Endothelial cell of umbilical vein (primary cell): Measurements from ENCODE around the gene CNP. TPM values are rescaled to one million over a fixed set of nuclear protein-coding genes. Genes with fewer than 3 reads are reported as not detected.

Source experiments
- BruUV-seq: library from RNA; stranded (reverse); fragments of 400-500 nt; replicated peaks from 2 replicates; lab custom pipeline; 2021; lab: Mats Ljungman, UMichigan
- CTCF ChIA-PET: fragments of 300-600, 350-600 bp; sonication (Branson Sonifier 250); formaldehyde crosslinking; loops from one replicate; lab custom pipeline; 2021; ENCODE audit warnings: antibody characterized with exemption, inconsistent platforms; lab: Charles Lee
- POLR2A ChIA-PET: fragments of 300-600, 350-600 bp; sonication (Branson Sonifier 250); formaldehyde crosslinking; loops from one replicate; lab custom pipeline; 2021; ENCODE audit warnings: antibody characterized with exemption, inconsistent platforms; lab: Charles Lee
- DNase-seq: peaks from one replicate; pipeline ENCODE4 v3.0.0-alpha.2; 2011; ENCODE audit warnings: low read depth, low spot score
- FAIRE-seq: peaks from 2 replicates; lab custom pipeline; 2011; peaks lifted over from hg19 to GRCh38; lab: Jason Lieb, UNC
- H2AFZ ChIP-seq: 2 replicates; pipeline ENCODE4 v1.6.0; 2012; ENCODE audit warnings: low read depth, low read length, control low read depth, inconsistent platforms
- H3K27ac ChIP-seq: 2 replicates; pipeline ENCODE4 v1.5.1; 2011; ENCODE audit warnings: low read depth, mild to moderate bottlenecking, control low read depth, low read length, moderate library complexity; ENCODE audit not compliant: insufficient read depth
- H3K27me3 ChIP-seq, 2 experiments: 2 replicates each; pipeline versions ENCODE4 v1.6.0 to v1.6.1; 2011; ENCODE audit warnings: low read length in 2 of 2, mixed read lengths in 1 of 2; ENCODE audit not compliant: control insufficient read depth in 2 of 2, insufficient read depth in 2 of 2
- H3K36me3 ChIP-seq, 2 experiments: 2 replicates in 1 of 2; 3 replicates in 1 of 2; pipeline ENCODE4 v1.5.1; 2011; ENCODE audit warnings: low read length in 2 of 2, mild to moderate bottlenecking in 1 of 2, moderate library complexity in 1 of 2; ENCODE audit not compliant: control insufficient read depth in 2 of 2, insufficient read depth in 2 of 2; ENCODE audit errors: extremely low read depth in 1 of 2
- H3K4me1 ChIP-seq: 3 replicates; pipeline ENCODE4 v1.5.1; 2011; ENCODE audit warnings: mild to moderate bottlenecking, low read length; ENCODE audit not compliant: control insufficient read depth, insufficient read depth; ENCODE audit errors: extremely low read depth
- H3K4me2 ChIP-seq: 2 replicates; pipeline ENCODE4 v1.6.1; 2011; ENCODE audit warnings: low read length, control low read depth, mixed read lengths; ENCODE audit not compliant: insufficient read depth
- H3K4me3 ChIP-seq, 3 experiments: fragments of 200-600 bp in 1 of 3; sonication (generic), shearing (Covaris generic) in 1 of 3; replicated peaks in 1 of 3; 2 replicates each; pipeline ENCODE4 v1.5.1; 2011 to 2016; ENCODE audit warnings: control low read depth in 3 of 3, low read length in 3 of 3, mild to moderate bottlenecking in 2 of 3, inconsistent platforms in 1 of 3, low read depth in 1 of 3, moderate library complexity in 1 of 3; ENCODE audit not compliant: insufficient read depth in 1 of 3
- H3K79me2 ChIP-seq: 2 replicates; pipeline ENCODE4 v1.6.0; 2012; ENCODE audit warnings: low read length, inconsistent platforms; ENCODE audit not compliant: control insufficient read depth, insufficient read depth
- H3K9ac ChIP-seq: replicated peaks from 2 replicates; pipeline ENCODE3; 2011; ENCODE audit warnings: low read length, control low read depth; ENCODE audit not compliant: insufficient read depth; ENCODE audit errors: extremely low read depth
- H3K9me1 ChIP-seq: replicated peaks from 3 replicates; pipeline ENCODE4 v1.6.0; 2011; ENCODE audit warnings: mild to moderate bottlenecking, low read length; ENCODE audit not compliant: control insufficient read depth, insufficient read depth; ENCODE audit errors: extremely low read depth
- H3K9me3 ChIP-seq: replicated peaks from 2 replicates; pipeline ENCODE4 v1.5.1; 2012; ENCODE audit warnings: low read length, inconsistent platforms; ENCODE audit not compliant: control insufficient read depth, insufficient read depth
- H4K20me1 ChIP-seq: replicated peaks from 2 replicates; pipeline ENCODE3; 2011; ENCODE audit warnings: mild to moderate bottlenecking, low read length; ENCODE audit not compliant: control insufficient read depth, insufficient read depth; ENCODE audit errors: extremely low read depth
- EZH2 ChIP-seq: IDR thresholded peaks from 2 replicates; pipeline ENCODE4 v1.6.1; 2012; ENCODE audit warnings: borderline replicate concordance, low read depth, mild to moderate bottlenecking, moderate library complexity, low read length, inconsistent platforms; ENCODE audit not compliant: severe bottlenecking
- FOS ChIP-seq: IDR thresholded peaks from 2 replicates; pipeline ENCODE4 v1.6.1; 2011; ENCODE audit warnings: mild to moderate bottlenecking, low read length, moderate library complexity, borderline replicate concordance; ENCODE audit not compliant: insufficient read depth
- GATA2 ChIP-seq: IDR thresholded peaks from 2 replicates; pipeline ENCODE4 v1.7.0; 2011; ENCODE audit warnings: low read depth, mild to moderate bottlenecking, moderate library complexity, mixed read lengths, low read length; ENCODE audit not compliant: insufficient read length, insufficient read depth
- JUN ChIP-seq: IDR thresholded peaks from 2 replicates; pipeline ENCODE4 v1.6.1; 2011; ENCODE audit warnings: borderline replicate concordance, low read depth; ENCODE audit not compliant: insufficient read length, insufficient read depth
- MYC ChIP-seq: IDR thresholded peaks from one replicate; pipeline ENCODE4 v1.6.1; 2011; ENCODE audit warnings: mild to moderate bottlenecking, low read depth, low read length
- POLR2A ChIP-seq: IDR thresholded peaks from 2 replicates; pipeline ENCODE4 v1.6.1; 2012; ENCODE audit warnings: low read depth, mild to moderate bottlenecking, control low read depth, low read length
- POLR2AphosphoS5 ChIP-seq: IDR thresholded peaks from 2 replicates; pipeline ENCODE4 v1.6.1; 2012; ENCODE audit warnings: low read depth, mild to moderate bottlenecking, control low read depth, low read length, moderate library complexity; ENCODE audit not compliant: insufficient read depth
- dilution Hi-C: fragments of 300-500 bp; cut with MboI; formaldehyde crosslinking; loops from one replicate; pipeline ENCODE4 v1.15.0; 2019; ENCODE audit warnings: low sequenced_read_pairs; ENCODE audit not compliant: extremely low pct_ligation_motif_present
- intact Hi-C: fragments of 100-400 bp; cut with micrococcal nuclease; formaldehyde crosslinking; loops from one replicate; pipeline ENCODE4 v1.10.0; 2022
- polyA plus RNA-seq, 4 experiments: library from polyadenylated mRNA; depleted of rRNA in 3 of 4; stranded (reverse) in 3 of 4; unstranded in 1 of 4; fragments of >200 nt; gene quantifications; 2 replicates each; pipeline versions ENCODE4 v1.2.1 to v1.2.3, GENCODE V29; 2011 to 2012; ENCODE audit warnings: missing spikeins in 1 of 4
- total RNA-seq: library from RNA; stranded (reverse); gene quantifications from 2 replicates; pipeline ENCODE4 v1.2.3, GENCODE V29; 2021
- TF ChIP-seq, protein P1 (sequence below), 2 donors: IDR thresholded peaks; 1 replicate in 1 of 2; 2 replicates in 1 of 2; pipeline ENCODE4 v1.5.1; 2011; ENCODE audit warnings: low read length in 2 of 2, mild to moderate bottlenecking in 2 of 2, moderate library complexity in 2 of 2, control low read depth in 1 of 2, inconsistent platforms in 1 of 2, low read depth in 1 of 2; ENCODE audit not compliant: insufficient read depth in 1 of 2; ENCODE audit errors: extremely low read depth in 1 of 2
- TF ChIP-seq, protein P2 (sequence below): IDR thresholded peaks from 2 replicates; pipeline ENCODE4 v1.6.1; 2011; ENCODE audit not compliant: insufficient read depth, insufficient read length

CNP gene
- total and polyA plus RNA-seq, 2 donors (not counting 3 experiments of a cell fraction or from before 2014, with no cell fraction given), result 49.4 to 84.9 TPM

- peak; percentile 46 for FAIRE-seq
- Histone ChIP-seq H3K27me3 (no peaks in the 10 kb centered on the region), H3K9me1 (no peaks in the 10 kb centered on the region), H3K4me1 (peaks cover 20% of the 10 kb centered on the region), H3K79me2 (peaks cover 66% of the 10 kb centered on the region), H3K9me3 (no peaks in the 10 kb centered on the region), H4K20me1 (no peaks in the 10 kb centered on the region), H3K4me2 (peak overlapping the region; percentile 86), H3K36me3 (peaks cover 12 to 13% of the 10 kb centered on the region in 2 experiments), H3K9ac (no peak overlapping the region), H2AFZ (no peak overlapping the region), H3K4me3 (peak overlapping the region in 2 of 3 experiments; percentile 85 to 88), H3K27ac (no peak overlapping the region)
- DNase-seq, result peak; percentile 29
- dilution Hi-C loops (no loop called here), intact Hi-C loops (no loop called here)
- TF ChIP-seq, protein P1, sequence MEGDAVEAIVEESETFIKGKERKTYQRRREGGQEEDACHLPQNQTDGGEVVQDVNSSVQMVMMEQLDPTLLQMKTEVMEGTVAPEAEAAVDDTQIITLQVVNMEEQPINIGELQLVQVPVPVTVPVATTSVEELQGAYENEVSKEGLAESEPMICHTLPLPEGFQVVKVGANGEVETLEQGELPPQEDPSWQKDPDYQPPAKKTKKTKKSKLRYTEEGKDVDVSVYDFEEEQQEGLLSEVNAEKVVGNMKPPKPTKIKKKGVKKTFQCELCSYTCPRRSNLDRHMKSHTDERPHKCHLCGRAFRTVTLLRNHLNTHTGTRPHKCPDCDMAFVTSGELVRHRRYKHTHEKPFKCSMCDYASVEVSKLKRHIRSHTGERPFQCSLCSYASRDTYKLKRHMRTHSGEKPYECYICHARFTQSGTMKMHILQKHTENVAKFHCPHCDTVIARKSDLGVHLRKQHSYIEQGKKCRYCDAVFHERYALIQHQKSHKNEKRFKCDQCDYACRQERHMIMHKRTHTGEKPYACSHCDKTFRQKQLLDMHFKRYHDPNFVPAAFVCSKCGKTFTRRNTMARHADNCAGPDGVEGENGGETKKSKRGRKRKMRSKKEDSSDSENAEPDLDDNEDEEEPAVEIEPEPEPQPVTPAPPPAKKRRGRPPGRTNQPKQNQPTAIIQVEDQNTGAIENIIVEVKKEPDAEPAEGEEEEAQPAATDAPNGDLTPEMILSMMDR (IDR thresholded peaks at IDR 0.05; ENCODE audit: extremely low read depth in 1 of 2, insufficient read depth in 1 of 2, low read depth in 1 of 2, low read length in 2 of 2), result no peak
- no peak for TF ChIP-seq GATA2
- no peak for TF ChIP-seq POLR2AphosphoS5
- no peak for TF ChIP-seq EZH2
- no peak for TF ChIP-seq POLR2A
- TF ChIP-seq, protein P2, sequence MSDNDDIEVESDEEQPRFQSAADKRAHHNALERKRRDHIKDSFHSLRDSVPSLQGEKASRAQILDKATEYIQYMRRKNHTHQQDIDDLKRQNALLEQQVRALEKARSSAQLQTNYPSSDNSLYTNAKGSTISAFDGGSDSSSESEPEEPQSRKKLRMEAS, result no peak
- no peak for TF ChIP-seq MYC
- TF ChIP-seq JUN, result no peak
- no peak for TF ChIP-seq FOS
- no TSS peak for BruUV-seq
- ChIA-PET CTCF (interaction anchor here (3.2 to 3.3 kb wide), 2 partner anchors 13 to 41 kb away, joined by 22 to 26 read pairs; partner anchors contain the start of gene ODAD4), POLR2A (interaction anchor here (0.7 to 1.1 kb wide), 2 partner anchors 12 to 82 kb away, joined by 3 to 6 read pairs; no protein-coding TSS in a partner anchor)
These were observed 49.4 kb upstream of the CNP start for GRCh38 chr17:41917192-41917591.
